Fibroblast of villous mesenchyme (primary cell): Measurements from ENCODE around the gene FNDC11. TPM values are rescaled to one million over a fixed set of nuclear protein-coding genes. Genes with fewer than 3 reads are reported as not detected.
A peak's percentile ranks its signal among the peaks of the same experiment; 100 is the strongest.
"Not testable (repeated sequence)": the region's sequence is repeated elsewhere in the genome, so short reads cannot be mapped to it uniquely, and the experiment has no call there.

Experiments
- DNase-seq: peaks from one replicate; pipeline ENCODE4 v3.0.0-alpha.2; 2010; ENCODE audit warnings: low read depth
- H3K4me3 ChIP-seq: 2 replicates; pipeline ENCODE4 v1.5.1; 2011; ENCODE audit warnings: low read depth, mild to moderate bottlenecking, low read length
- CTCF ChIP-seq: IDR thresholded peaks from 2 replicates; pipeline ENCODE4 v1.5.1; 2012; ENCODE audit warnings: low read depth, mild to moderate bottlenecking, low read length; ENCODE audit not compliant: insufficient read depth
- total RNA-seq: library from RNA; depleted of rRNA; stranded (reverse); fragments of >200 nt; gene quantifications from 2 replicates; pipeline ENCODE4 v1.2.3, GENCODE V29; 2012

Gene FNDC11
- total RNA-seq, 1 donor = 0.86 TPM

DNA sequence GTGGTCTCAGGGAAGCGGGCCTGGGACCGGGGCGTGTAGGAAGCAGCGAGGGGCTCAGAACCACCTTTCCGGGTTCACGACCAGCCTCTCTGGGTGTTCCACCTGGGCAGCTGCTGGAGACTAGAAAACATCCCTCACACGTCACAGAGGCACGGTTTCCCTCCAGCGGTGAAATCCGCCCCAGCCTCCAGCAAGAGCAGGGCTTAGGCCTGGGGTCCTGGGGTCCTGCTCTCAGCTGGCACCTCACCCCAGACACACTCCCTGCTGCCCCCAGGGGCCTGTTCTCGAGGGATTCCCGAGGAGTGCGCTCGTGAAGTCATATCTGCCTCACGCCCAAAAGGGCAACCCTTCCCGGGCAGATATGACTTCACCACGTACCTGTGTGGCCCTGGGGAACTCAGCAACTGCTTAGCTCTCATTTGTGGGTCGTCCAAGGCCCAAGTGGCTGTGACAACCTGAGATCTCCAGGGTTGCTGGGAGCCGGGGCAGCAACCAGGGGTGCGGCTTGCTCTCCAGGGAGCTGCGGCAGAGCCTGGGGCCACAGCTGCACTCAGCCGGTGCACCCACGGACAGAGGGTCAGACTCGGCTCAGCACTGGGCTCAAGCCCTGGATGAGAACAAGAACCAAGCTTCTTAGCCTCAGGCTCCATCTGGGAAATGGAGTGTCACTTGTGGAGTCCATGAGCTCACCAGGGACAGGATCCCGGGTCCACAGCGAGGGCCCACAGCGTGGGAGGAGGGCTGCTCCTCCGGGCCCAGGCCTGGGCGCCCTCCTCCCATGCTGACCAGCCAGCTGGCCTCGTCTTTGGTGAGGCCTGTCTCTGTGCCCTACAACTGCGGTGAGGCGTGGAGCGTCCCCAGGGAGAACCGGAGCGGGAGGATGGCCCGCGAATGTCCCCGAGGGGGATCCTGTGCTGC, 661 bp downstream of the FNDC11 start:
- TF ChIP-seq CTCF = no peak
- peak overlapping the region; percentile 77 for H3K4me3 ChIP-seq
- DNase-seq = no peak

- no peak for TF ChIP-seq CTCF
- no peak overlapping the region for H3K4me3 ChIP-seq
- no peak for DNase-seq
These were observed 1.9 kb downstream of the FNDC11 start for GRCh38 chr20:63555661-63556381.

DNA sequence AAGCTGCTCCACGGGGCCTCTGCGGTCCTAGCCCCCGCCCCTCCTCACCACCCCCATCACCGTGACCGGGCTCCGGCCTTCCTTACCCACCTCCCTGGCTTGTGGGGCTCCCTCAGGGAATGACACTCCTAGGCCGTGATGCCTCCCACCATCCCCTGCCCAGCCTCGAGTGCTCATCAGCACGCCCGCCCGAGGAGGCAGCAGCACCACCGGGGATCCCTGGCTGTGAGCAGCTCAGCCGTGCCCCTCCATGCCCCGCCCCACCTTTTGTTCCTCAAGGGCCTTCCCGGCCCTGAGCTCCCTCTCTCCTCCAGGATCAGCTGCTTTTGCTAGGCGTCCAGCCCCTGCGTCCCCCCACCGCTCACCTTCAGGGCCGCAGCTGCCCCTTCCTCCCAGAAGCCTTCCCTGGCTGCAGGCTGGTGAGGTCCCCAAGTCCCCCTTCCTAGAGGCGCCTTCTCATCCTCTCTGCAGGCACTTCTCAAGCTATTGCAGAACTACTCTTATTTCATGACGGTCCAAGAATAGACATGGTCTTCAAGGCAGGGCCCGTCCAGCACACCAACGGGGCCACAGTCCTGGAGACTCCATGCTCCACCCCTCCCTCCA, 3.0 kb downstream of the FNDC11 start:
- TF ChIP-seq CTCF = no peak
- no peak for DNase-seq
- no peak overlapping the region for H3K4me3 ChIP-seq

DNA sequence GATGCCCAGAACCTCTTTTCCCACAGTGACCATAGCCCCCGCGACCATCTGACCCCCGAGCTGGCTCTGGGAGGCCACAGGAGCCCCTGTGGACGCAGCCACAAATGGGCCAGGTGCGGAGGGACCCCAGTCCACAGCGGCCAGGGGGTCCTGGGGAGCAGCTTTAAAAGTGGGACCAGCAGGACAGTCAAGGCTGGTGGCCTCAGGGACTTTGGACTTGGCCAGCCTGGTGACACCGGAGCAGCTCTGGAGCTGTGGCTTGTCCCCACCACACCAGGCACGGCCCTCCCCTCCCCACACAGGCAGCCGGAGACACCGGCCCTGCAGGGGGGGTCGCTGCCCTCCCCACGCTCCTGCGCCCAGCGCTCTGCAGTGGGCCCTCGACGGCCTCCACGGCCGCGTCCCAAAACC, 3.5 kb downstream of the FNDC11 start:
- TF ChIP-seq CTCF = no peak
- no peak for DNase-seq
- H3K4me3 ChIP-seq = no peak overlapping the region

DNA sequence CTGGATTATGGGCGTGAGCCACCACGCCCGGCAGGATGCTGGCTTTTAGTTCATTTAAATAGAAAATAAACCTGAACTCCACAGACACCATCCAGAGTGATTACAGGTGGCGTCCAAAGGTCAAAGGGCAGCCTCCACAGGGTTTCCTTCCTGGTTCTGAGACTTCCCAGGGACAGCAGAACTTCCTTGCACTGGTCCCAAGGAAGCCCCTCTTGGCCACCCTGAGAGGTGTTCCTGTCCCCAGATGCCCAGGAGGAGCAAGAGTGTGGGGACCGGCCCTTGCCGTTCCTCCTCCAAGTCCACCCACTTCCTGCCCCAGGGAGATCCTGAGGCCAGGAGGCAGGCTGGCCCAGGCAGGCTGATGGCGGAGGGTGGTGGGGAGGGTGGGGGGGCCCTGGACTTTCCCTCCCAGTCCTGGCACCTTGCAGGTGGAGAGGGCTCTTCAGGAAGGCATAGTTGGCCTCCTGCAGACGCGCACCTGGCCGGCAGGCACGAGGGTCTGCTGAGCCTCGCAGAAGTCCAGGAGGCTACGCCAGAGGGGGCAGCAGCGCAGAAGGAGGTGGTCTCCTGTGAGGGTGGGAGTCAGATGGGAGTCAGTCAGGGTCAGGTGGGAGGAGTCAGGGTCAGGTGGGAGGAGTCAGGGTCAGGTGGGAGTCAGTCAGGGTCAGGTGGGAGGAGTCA, 5.0 kb downstream of the FNDC11 start:
- H3K4me3 ChIP-seq = no peak overlapping the region
- no peak for TF ChIP-seq CTCF
- no peak for DNase-seq

- not testable (repeated sequence) for H3K4me3 ChIP-seq, DNase-seq
These were observed 5.8 kb downstream of the FNDC11 start for GRCh38 chr20:63559485-63560332.
